Prostate gland (tissue), 2 donors: ENCODE data around the gene UGT1A6.

ENCODE experiments used
- CTCF ChIP-seq, 4 experiments: fragments of 200-600 bp in 2 of 4; fragments of 450-650 bp in 2 of 4; sonication (generic) in 2 of 4; IDR thresholded peaks; 1 replicate in 3 of 4; 2 replicates in 1 of 4; pipeline ENCODE4 v1.5.1; 2016 to 2019; ENCODE audit warnings: antibody characterized with exemption in 4 of 4, mild to moderate bottlenecking in 2 of 4, moderate library complexity in 2 of 4
- POLR2A ChIP-seq: fragments of 450-650 bp; IDR thresholded peaks from one replicate; pipeline ENCODE4 v1.6.1; 2016; ENCODE audit warnings: antibody characterized with exemption, mild to moderate bottlenecking

- TF ChIP-seq CTCF (IDR thresholded peaks at IDR 0.05) (no peak), POLR2A (no peak)
Measured at GRCh38 chr2:233745073-233745755, 52.5 kb downstream of the UGT1A6 start.
